HG02870 (cell line): ENCODE data around the gene DBNDD1.
A peak's percentile ranks its signal among the peaks of the same experiment; 100 is the strongest.
"Not testable (repeated sequence)": the region's sequence is repeated elsewhere in the genome, so short reads cannot be mapped to it uniquely, and the experiment has no call there.

Experiments used
- ATAC-seq: cut with Tn5 transposase; IDR thresholded peaks from one replicate; pipeline ENCODE4 v1.9.1; 2021; ENCODE audit warnings: mild to moderate bottlenecking, moderate library complexity; ENCODE audit not compliant: unreplicated experiment

Gene DBNDD1

DNA sequence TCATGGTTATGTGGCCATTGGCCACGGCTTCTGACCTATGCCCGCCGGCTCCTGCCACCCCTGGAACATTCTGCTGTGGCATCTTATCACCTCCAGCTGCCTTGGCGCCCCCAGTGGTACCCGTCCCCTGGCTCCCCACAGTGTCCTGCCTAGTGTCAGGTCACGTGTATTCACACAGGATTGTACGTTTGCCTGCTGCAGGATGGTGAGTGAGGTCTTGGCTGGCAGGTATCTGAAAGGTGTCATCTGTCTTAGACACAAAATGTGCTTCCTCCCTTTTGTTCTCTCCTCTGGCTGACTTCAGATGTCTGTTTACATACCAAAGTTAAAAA, 24.9 kb downstream of the DBNDD1 start:
- ATAC-seq: no peak

DNA sequence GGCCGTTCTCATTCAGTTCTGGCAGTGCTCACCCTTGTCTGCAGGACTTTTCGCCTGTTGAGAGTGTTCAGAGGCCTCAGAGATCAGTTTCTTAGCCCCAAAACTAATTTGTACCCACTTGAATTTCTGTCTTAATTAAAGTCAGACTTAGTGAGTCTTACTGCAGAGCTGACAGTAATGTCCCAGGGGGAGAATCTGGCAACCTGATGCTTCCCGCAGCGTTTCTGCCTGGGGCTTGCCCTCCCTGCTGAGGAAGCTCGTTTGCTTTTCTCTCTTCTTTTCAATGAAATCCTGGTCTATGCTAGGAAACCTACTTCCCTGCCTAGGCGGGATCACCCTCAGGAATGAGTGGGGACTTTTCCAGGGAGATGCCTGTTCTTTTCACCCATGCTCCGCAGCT, 25.3 kb downstream of the DBNDD1 start:
- ATAC-seq: no peak

DNA sequence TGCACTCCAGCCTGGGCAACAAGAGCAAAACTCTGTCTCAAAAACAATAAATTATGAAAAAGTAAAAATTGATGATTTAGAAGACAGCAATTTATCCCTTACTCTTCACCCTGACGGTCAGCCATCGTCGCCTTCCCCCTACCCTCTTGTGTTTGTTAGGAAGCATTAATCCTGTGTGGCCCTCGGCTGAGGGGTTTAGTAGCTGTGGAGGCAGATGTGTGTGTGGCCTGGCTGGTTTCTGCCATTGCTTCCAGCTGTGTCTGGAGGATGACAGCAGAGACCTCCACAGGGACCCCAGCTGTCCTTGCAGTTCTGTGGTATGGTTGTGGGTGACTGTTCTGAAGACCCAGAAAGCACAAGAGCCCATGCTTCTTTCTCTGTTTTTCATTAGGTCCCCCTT, 25.9 kb downstream of the DBNDD1 start:
- ATAC-seq: no peak

DNA sequence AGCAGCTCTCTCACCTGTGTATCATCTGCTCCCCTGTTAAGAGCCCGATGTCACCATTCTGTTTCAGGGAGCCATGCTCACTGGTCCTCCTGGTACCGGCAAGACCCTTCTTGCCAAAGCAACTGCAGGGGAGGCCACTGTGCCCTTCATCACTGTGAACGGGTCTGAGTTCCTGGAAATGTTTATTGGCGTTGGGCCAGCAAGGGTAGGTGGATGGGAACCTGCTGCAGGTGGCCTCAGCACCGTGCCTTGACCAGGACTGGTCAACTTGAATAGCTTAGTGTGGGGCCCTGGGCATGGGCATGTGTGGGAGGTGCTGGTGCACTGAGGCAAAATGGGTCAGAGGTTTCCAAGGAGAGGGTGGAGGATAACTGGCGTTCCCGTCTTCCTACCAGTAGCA, 28.5 kb downstream of the DBNDD1 start:
- no peak for ATAC-seq

DNA sequence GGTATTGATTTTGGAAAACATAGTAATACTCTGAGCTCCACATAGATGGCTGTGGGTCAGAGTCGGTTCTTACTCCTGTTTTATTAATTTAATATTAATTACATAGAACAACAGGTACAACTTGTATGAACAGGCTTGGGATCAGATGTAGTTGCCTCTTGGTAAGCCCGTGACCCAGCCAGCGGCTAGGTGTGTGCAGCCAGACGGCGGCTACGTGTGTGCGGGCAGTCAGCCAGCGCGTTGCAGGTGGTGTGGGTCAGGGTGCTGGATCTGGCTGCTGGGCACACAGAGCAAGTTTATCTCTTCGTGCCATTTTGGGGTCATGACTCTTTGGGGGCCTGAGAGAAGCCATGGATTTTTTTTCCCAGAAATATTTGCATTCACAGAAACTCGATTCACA, 30.3 kb downstream of the DBNDD1 start:
- ATAC-seq: no peak

DNA sequence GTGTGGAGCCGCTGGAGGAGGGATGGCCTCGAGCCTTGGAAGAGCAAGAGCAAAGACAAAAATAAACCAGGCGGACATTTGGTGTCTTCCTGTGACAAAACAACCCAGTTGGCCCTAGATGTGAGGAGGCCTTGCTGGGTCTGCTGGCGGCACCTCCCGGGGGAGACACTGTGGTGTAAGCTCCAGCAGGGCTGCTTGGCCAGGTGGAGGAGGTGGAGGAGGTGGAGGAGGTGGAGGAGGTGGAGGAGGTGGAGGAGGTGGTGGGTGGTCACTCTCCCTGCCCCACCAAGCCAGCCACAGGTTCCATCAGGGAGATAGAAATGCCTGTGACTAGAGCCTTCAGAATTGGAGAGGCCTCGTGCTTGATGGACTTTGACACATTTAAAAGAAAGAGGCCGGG, 32.1 kb downstream of the DBNDD1 start:
- ATAC-seq: no peak

DNA sequence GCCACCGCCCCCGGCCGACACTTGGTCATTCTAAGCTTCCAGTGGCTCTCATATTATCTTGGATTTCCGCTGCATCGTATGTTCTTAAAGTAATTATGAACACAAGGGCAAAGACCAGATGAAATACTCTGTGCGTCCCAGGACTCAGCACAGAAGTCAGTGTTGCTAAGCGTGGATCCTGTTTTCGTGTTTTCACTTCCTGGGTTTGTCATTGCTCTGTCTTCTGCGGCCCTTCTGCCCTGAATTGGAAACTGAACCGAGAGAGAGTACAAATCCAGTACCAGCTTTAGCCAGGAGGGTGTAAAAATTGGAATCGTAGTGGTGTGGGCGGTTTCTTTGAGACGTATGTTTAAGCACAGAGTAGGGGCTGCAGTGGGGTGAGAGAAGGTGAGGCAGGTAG, 32.7 kb downstream of the DBNDD1 start:
- ATAC-seq: no peak

DNA sequence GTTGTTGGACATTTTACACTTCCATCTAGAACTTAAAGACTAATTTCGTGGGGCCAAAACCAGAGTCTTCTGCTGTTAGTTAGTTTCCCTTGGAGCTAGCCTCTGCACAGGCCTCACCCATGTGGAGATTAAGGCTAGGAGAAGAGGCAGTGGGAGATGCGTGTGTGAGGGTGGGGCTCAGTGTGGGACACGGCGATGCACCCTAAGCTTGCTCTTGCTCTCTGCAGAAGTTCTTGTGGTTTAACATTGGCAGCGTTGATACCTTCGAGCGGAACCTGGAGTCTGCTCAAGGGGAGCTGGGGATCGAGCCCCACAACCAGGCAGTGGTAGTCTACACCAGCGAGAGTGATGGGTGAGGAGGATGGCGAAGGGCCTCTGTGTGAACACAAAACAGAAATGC, 34.0 kb downstream of the DBNDD1 start:
- ATAC-seq: no peak

DNA sequence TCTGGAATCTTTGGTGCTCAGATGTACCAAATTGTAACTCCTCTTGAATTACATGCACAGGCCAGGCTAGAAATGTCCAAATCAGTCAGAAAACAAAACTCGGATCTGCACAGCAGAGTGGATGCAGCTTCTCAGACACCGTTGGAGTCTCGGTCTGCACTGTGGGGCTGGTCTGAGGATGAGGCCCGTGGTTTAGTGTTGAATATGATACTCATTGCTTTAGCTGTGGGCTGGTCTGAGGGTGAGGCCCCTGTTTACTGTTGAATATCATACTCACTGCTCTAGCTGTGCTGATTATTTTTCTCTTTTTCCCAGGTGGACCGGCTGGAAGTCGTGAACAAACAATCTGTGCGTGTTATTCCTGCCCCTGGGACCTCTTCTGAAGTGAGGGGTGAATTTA, 35.0 kb downstream of the DBNDD1 start:
- no peak for ATAC-seq

DNA sequence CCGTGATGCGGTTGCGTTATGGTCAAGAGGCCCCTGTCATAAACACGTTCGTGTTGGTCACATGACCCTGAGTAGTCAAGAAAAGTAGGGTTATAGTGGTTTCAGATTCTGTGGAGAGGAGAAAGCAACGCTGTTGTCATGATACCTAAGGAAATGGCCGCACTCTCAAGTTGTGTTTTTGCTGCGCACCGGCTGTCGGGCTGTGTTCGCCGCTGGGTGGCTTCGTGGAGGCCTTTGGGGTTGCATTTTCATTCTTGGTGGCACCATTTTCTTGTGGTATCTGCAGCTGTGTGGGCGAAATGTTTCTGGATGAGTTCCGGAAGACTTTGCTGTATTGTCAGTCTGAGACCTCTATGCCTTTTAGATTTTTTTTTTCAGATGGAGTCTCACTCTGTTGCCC, 35.7 kb downstream of the DBNDD1 start:
- ATAC-seq: no peak

DNA sequence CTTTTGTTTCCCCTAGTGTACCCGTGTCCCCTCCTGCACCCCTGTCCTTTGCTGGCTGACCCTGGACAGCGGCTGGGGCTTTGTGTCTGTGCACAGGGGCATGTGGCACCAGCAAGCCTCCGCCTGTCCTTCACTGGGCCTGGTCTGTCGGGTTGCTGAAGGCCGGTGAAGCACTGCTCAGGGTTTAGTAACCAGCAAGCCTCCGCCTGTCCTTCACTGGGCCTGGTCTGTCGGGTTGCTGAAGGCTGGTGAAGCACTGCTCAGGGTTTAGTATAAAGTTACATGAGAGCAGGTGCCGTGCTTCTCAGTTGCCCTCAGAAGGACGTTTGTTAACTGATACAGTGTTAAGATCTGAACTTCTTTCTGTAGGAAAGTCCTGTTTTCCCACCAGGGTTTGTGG, 36.9 kb downstream of the DBNDD1 start:
- ATAC-seq: no peak

DNA sequence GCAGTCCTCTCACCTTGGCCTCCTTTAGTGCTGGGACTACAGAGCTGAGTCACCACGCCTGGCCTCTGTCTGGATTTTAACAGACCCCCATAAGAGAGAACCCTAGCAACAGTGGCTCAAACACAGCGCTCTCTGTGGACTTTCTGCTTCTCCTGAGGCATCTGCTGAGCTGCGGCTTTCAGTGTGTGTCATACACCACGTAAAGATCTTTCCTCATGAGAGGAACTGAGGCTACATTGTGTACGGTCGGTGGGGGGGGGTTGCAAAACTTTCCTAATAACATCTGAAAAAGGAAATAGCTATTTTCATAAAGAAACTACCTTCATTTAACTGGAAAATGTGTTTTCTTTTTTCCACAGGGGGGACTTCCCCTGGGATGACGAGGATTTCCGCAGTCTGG, 37.8 kb downstream of the DBNDD1 start:
- ATAC-seq: peak; percentile 87

DNA sequence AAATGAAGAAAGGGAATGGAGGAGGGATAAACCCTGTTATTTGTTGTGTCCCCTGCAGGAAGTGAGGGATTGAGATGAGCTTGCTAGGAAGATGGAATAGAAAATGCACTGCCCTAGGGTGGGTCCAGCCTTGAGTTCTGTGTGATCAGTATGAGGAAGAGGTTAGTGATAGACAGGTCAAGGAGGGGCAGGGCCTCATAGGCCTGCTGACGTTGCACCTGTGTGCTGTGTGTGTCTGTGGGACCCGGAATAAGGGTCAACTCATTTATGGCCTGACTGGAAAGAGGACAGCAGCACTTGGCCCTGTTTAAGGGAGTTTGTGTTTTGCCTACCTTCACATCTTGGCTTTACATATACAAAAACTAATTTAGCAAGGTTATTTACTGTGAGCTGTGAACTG, 44.4 kb downstream of the DBNDD1 start:
- no peak for ATAC-seq

DNA sequence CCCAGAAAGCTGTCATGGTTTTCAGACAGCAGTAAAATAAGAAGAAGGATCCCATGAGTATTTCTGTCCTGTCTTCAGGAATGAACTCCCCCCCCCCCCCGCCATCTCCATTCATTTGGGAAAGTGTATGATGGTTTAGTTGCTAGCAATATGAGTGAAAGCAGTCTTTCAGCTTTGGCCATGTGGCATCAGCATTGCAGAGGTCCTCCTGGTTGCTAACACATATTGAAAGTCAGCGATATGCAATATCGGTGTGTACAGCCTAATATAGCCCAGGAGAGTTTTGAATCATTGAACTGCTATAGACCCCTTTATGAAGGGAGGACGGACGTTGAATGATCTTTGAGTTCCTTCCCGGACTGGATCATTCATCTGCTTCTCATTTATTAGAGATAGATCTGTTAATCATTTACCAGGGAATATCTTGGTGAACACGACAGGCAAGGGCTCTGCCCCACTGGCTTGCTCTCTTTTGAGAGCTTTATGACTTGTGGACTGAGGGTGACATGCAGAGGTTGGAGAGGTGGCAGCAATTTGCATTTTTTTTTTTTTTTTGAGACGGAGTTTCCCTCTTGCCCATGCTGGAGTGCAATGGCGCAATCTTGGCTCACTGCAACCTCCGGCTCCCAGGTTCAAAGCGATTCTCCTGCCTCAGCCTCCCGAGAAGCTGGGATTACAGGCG, 45.5 kb downstream of the DBNDD1 start:
- ATAC-seq: no peak

DNA sequence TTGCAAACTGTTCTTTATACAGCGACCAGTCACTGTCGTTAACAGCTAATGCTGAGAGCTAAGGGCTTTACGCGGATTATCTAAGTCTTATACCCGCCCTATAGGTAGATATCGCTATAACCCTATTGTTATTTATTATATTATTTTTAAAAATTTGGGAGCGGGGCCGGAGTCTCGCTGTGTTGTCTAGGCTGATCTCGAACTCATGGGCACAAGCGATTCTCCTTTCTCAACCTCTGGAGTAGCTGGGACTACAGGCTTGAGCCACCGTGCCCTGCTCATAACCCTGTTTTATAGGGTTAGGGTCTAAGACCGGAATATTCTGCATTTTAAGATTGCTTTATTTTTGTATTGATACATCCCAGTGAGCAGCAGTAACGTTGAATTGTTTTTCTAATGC, 46.0 kb downstream of the DBNDD1 start:
- ATAC-seq: no peak

DNA sequence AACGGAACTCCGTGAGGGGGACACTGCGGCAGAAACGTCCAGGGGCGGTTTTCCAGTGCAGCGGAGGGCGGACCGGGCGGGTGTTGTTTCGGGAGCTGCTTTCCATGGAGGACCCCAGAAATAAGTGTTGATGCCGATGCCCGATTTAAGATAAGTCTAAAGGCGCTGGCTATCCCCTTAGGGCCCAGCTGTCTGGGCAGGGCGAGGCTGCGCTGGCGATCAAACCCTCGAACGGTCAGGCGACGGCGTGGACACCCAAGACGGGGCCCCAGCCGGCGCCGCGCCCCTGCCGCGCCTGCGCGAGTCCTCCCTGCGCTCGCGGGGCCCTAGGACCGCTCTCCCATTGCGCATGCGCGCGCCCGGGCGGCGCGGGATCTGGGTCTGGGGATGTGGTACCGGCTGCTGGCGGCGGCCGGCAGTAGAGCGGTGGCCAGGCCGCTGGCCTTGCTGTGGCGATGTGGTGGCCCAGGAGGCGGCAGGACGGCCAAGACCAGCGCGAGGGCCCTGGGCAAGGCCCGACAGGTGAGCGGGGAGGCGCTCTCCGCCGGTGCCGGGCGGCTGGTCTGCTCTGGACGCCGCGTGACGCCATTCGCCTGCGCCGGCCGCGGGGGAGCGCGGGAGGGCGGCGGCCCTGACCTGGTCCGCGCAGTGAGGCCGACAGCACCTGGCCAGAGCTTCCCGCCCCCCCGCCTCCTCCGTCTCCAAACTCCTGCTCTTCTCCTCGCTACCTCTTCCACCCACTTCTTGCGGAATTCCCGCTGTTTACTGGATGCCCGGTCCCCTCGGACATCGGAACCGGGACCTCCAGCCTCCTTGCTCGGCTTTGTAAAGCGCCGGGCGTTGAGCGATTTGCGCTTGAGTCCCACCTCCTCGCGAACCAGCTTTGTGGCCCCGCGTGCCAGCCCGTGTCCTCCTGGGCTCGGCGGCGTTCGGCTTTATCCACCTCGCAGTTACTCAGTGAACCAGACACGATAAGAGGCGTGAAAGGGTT, 46.7 kb downstream of the DBNDD1 start:
- ATAC-seq: peak; percentile 79

DNA sequence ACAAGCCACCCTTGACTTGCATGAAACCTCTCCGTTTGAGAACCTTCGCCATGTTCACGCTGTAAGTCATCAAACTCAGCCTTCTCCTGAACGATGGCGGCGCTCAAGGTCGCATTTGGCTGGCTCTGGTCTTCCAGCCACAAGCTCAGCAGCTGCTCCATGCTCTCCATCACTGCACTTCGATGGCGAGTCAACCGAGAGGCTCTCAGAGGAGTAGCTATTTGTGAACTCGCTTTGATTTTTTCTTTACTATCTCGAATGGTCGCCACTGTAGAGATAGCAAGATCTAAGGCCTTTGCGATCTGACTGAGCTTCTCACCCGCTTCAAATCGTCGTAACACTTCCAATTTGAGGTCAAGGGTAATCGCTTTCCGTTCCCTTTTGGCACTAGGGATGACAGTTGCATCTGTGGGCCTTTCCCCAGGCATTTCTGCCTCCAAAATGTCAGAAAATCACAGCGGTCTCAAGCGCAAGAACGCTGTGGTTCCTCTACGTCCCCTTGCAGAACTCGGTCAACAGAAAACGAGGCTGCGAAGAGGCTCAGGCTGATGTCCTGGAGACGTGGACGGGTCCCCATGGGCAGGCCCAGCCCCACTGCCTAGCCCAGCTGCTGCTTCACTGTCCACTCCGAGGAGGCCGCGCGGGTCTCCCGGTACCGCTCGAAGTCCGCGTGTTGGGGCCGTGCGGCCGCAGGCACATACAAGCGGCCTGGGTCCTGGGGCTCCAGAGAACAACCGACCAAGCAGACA, 47.6 kb downstream of the DBNDD1 start:
- ATAC-seq: no peak

DNA sequence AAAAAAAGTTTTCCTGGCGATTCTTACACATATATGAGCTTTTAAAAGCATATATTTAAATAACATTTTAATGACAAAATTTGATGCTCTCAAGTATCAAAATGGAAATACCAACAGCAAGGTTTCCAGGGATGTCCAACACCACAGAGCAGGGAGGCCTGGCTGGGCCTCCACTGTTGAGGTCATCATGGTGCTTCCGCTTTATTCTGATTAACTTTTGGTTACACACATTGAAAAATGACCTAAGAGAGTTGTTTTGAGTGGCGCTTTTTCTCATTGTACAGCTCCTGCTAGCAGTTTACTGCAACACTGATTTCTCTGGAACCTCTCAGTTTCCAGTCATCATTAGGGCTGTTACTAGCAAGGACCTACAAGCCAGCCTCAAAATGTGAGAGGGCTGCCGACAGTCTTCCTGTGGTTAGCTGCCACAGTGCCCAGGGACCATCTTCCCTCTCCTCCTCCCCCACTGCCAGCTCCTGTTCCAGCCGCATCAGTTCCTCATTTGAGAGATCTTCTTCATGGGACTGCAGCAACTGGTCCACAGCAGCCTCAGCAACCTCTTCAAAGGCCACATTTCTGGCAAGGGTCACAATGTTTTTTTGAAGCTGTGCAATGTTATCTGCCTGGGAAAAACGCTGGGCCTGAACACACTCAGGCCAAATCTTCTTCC, 49.4 kb downstream of the DBNDD1 start:
- ATAC-seq: no peak

DNA sequence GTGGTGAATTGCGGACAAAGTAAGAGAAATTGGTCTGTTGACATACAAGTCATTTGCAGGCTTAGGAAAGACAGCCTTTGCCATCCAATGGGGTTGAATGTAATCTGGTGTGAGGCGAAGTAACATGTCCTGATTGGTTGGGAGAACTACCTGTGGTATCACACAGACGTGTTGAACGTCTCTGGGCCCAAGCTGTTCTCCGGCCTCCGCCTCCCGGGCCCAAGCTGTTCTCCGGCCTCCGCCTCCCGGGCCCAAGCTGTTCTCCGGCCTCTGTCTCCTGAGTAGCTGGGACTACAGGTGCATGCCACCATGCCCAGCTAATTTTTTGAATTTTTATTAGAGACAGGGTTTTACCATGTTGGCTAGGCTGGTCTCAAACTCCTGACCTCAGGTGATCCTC, 51.2 kb downstream of the DBNDD1 start:
- not testable (repeated sequence) for ATAC-seq

DNA sequence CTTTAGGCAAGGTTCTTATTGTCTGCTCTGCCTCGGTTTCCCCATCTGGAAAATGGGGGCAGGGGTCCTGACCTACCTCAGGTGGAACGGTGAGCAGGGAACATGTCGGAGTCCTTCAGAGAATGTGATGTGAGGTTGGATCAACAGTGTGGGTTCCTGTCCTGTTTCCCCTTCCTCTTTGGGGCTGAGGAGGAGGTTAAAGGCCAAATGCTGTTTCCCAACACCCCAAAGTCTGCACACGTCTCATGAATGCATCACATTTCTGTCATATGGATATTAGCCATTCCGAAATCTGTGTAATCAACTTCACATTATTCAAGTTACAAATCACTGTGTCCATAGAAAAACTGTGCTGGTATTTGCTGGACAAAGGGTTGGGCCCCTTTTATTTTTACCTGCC, 51.8 kb downstream of the DBNDD1 start:
- ATAC-seq: not testable (repeated sequence)

DNA sequence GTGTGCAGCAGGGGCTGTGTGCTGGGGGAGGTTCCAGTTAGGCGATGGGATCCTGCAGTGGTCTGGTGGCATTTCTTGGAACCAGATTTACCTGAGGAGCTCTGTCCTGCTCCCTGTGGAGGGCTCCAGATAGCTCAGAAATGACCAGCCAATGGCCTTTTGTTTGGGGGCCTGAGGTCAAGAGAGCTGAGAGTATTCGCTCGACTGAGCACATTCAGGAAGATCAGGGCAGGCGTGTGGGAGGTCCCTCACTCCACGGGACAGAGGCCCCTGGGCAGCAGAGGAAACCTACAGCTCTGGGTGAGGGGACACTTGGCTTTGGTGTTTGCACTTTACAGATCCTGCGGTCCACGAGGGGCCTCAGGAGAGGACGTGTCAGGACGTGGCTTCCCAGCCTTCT, 52.5 kb downstream of the DBNDD1 start:
- ATAC-seq: no peak
